DMS53 (cell line): ENCODE results near the gene GPC4.
"Not testable (repeated sequence)": the region's sequence is repeated elsewhere in the genome, so short reads cannot be mapped to it uniquely, and the experiment has no call there.

Experiments used
- DNase-seq: peaks from one replicate; lab custom pipeline; 2025; lab: John Stamatoyannopoulos, UW

GPC4 gene

GRCh38 chrX:133306316-133306715 lies 109.0 kb downstream of the GPC4 start:
- no peak for DNase-seq

DNA sequence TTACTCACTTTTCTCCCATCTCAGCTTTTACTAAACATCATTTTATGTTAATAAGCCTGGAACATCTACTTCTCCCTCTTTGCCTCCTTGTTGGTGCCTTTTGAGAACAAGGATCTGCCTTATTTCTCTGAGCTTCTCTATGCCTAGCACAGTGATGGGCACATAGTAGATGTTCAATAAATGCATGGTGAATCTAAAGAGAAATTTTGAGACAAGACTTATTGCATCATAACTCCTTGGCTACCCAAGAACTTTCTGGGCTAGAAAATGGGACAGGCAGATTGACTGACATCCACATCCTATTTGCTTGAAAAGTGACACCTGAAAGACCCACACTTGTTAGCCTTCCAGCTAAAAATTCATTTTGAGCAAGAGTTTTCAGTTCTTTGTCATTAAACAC lies 109.9 kb downstream of the GPC4 start:
- DNase-seq = no peak

GRCh38 chrX:133302775-133303445 lies 112.4 kb downstream of the GPC4 start:
- no peak for DNase-seq

- DNase-seq = no peak
Measured at GRCh38 chrX:133300591-133300990, 114.7 kb downstream of the GPC4 start.

DNA sequence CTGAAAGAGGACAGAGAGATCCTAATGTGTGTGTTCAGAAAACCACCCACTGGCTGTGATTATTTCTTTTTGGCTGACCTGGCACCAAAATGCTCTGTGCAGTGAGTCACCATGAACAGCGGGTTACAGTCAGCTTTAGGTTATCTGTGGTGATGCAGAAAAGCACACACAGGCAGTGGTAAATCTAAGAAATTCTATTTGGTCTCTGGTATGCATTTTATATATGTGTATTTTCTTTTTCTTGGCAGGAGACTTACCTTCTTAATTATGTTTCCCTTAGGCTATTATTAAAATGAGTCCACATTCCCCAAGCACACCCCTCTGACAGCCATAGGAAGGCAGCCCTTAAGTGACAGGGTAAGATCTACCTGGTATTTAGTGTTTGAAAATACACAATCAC lies 118.0 kb downstream of the GPC4 start:
- no peak for DNase-seq

DNA sequence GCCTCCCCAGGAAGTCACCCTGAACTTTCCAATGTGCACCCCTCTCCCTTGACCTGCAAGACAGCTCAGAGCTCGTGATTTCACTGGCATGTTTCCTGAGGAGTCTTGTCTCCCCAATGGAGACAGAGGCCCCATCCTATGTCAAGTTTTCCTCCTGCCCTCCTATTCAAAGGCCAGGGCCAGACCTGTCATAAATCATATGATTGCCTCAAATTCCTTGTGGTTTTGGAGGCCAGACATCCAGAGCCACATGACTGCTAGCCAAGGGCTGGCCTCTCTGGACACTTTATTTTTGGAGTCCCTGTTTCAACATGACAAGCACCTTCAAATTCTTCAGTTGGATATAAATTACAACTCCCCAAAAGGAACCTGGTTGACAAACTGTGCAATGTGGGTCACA lies 121.2 kb downstream of the GPC4 start:
- DNase-seq = no peak

DNA sequence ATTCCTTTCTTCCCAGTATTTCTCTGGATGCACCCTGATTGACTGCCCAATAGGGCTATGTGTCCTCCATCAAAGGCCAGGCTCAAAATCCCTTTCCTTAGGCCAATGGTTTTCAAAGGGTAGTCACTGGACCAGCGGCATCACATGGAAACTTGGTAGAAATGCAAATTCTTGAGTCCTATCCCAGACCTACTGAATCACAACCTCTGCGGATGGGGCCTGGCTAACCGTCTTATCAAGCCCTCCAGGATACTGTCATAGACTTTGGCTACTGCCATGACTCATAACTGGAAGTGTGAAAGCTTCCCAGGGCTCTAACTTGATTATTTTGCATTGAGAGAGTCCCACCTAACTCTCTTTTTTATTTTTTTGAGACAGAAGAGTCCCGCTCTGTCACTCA lies 125.2 kb downstream of the GPC4 start:
- no peak for DNase-seq

DNA sequence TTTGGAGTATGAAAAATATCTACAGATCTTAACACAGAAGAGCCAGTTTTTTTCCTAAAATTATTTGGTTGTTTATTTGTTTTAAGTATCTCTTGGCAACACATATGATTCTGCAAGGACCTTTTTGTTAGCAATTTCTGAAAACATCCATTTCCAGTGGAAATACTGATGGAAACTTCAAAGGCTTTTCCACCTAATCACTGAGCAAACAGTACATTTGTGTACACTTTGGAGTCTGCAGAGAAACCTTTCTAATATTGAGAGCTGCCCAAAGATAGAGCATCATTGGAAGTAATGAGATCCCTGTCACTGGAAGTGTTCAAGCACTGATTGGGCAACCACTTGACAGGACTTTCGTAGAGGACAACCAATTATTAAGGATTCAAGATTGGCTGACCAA lies 127.4 kb downstream of the GPC4 start:
- DNase-seq = peak; percentile 57

DNA sequence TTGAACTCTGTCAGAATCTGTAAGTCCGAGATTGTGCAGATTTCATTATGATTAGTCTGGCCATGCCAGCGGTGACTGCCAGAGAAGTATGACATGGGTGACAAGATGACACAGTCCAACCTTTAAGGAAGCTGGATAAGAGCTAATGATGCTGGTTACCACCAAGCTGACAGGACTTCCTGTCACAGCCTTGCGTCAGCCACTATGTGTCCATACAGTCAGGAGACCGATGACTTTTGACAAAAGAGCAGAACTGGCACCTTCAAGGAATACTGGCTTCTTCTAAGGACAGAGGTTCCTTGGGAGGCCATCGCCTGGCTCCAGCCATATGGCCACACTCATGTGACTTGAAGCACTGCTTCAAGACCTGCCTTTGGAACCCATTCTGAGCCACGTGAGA lies 129.9 kb downstream of the GPC4 start:
- no peak for DNase-seq

- DNase-seq = not testable (repeated sequence)
Measured at GRCh38 chrX:133279112-133279730, 136.1 kb downstream of the GPC4 start.

- DNase-seq = no peak
Measured at GRCh38 chrX:133273180-133273579, 142.1 kb downstream of the GPC4 start.

DNA sequence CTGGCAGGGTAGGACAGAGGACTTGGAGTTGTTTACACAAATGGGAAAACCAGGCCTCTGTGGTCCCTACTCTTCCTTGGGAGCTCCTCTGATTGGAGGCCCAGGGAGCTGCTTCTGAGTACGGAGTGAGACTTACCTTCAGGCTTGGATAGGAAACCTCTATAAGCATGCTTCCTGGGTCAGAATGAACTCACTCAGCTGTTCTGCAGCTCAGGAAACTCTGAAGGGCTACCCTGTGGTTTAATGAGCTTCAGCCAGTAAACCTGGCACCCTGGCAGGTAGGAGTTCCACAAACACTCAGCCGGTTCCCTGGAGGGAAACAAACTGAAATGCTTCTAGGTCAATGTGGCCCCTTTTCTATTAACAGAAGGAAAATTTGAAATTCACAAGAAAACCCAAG lies 146.1 kb downstream of the GPC4 start:
- no peak for DNase-seq

GRCh38 chrX:133267621-133268020 lies 147.7 kb downstream of the GPC4 start:
- DNase-seq = no peak

DNA sequence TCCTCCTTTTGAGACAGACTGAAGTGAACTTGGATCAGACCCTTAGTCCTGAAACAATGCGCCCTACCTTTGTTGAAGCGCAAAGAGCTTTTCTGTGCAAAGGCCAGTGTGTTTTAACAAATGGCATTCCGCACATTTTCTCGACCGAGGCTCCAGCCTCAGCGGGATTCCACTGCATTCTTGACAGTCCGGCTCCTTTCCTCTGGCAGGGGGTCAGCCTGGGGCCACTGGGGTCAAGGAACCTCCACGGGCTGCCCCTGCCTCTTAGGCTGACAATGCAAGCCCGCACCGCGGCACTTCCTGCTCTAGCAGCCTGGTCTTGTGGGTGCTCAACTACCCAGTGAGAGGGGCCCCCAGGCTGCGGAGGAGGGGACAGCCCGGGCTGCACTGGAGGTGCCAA lies 150.0 kb downstream of the GPC4 start:
- DNase-seq = no peak

DNA sequence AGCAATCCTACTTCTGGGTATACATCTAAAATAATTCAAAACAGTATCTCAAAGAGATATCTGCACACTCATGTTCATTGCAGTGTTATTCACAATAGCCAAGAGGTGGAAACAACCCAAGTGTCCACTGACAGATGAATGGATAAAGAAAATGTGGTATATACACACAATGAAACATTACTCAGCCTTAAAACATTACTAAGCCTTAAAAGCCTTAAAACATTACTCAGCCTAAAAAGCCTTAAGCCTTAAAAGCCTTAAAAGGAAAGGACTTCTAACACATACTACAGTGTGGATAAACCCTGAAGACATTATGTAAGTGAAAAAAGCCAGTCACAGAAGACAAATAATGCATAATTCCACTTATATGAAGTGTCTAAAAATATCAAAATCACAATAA lies 156.8 kb downstream of the GPC4 start:
- no peak for DNase-seq

DNA sequence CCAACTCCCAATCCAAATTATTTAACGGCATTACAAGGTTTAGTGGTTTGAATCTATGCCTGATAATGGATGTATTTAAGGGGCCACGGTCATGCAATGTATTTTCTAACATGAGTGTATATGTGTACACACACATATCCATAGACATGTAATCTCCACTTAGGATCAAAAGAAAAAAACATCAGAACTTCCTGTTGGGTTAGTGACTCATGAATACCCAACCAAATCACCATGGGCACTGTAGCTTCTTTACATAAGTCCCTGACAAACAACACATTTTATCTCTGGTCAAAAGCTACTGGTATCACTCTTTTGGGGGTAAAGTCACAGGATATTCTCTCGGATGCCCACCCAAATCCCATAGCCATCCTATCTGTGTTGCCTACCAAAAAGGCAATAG lies 160.6 kb downstream of the GPC4 start:
- DNase-seq = peak; percentile 94

- DNase-seq = no peak
Measured at GRCh38 chrX:133251204-133251603, 164.1 kb downstream of the GPC4 start.

GRCh38 chrX:133250184-133251100 lies 164.8 kb downstream of the GPC4 start:
- no peak for DNase-seq
